ENCODE measurements around the gene ZSCAN18.

ZSCAN18 gene

DNA sequence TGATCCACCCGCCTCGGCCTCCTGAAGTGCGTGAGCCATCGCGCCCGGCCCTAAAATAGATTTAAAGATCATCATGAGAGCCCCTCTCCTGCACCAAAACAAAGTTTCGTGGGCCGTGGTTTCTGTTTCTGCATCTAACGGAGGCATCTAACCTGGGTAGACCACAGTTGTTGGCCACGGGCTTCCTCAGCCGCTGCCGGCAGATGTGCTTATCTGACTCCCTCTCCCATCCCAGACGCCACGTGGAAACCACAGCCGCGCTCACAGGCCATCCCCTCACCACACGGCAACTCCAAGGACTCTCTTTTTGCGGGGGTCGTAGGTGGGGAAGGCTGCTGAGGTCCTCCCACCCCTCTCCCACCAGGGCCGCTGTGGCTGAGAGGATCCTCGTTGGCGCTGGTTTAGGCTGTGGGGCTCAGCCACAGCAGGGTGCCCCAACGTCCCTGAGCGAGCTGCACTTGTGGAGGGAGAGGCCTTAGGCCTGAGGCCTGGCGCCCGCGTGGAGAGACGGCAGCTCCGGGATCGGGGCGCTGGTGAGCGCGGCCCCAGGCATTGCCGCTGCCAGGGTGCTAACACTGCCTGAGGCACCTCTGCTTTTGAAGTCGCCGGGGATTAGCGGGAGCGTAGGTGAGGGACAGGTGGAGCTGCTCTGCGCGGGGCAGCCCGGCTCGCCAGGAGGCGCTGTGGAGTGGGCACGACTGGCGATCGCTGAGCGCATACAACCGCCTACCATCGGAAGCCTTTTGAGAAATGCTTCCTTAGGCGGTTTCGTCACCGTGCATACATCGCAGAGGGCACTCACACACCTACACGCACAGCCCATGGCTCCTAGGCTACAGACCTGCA, 55.3 kb downstream of the ZSCAN18 start:
- Histone ChIP-seq H3K9me2 (ENCODE audit: low read depth, low read length) (no peaks in the 10 kb centered on the region), H3K9ac (ENCODE audit: low read length) (no peak overlapping the region), H2AFZ (ENCODE audit: low read length) (no peak overlapping the region), H3K36me3 (ENCODE audit: insufficient read depth, low read length) (no peaks in the 10 kb centered on the region), H3K4me2 (ENCODE audit: low read length) (no peak overlapping the region), H3K4me3 (ENCODE audit: low read depth, low read length, poor library complexity, severe bottlenecking) (no peak overlapping the region), H3K27me3 (ENCODE audit: insufficient read depth, low read length) (no peaks in the 10 kb centered on the region), H4K20me1 (ENCODE audit: insufficient read depth, low read length) (no peaks in the 10 kb centered on the region), H3K79me2 (ENCODE audit: insufficient read depth, low read length) (no peaks in the 10 kb centered on the region), H3K9me3 (ENCODE audit: low read length) (no peaks in the 10 kb centered on the region), H3K27ac (ENCODE audit: low read depth, low read length, poor library complexity, severe bottlenecking) (no peak overlapping the region), H3K4me1 (ENCODE audit: insufficient read depth, low read length, severe bottlenecking) (no peaks in the 10 kb centered on the region), H3F3A (ENCODE audit: insufficient read depth, low read length) (no peaks in the 10 kb centered on the region)
- TF ChIP-seq, protein P1, sequence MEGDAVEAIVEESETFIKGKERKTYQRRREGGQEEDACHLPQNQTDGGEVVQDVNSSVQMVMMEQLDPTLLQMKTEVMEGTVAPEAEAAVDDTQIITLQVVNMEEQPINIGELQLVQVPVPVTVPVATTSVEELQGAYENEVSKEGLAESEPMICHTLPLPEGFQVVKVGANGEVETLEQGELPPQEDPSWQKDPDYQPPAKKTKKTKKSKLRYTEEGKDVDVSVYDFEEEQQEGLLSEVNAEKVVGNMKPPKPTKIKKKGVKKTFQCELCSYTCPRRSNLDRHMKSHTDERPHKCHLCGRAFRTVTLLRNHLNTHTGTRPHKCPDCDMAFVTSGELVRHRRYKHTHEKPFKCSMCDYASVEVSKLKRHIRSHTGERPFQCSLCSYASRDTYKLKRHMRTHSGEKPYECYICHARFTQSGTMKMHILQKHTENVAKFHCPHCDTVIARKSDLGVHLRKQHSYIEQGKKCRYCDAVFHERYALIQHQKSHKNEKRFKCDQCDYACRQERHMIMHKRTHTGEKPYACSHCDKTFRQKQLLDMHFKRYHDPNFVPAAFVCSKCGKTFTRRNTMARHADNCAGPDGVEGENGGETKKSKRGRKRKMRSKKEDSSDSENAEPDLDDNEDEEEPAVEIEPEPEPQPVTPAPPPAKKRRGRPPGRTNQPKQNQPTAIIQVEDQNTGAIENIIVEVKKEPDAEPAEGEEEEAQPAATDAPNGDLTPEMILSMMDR (IDR thresholded peaks at IDR 0.05; ENCODE audit: low read length): no peak
- no peak for TF ChIP-seq EZH2 (IDR thresholded peaks at IDR 0.05; ENCODE audit: borderline replicate concordance, low read length)

GRCh38 chr19:58040751-58041525, 57.1 kb downstream of the ZSCAN18 start:
- Histone ChIP-seq H3F3A (ENCODE audit: insufficient read depth, low read length) (no peaks in the 10 kb centered on the region), H3K9me2 (ENCODE audit: low read depth, low read length) (no peaks in the 10 kb centered on the region), H3K27me3 (ENCODE audit: insufficient read depth, low read length) (no peaks in the 10 kb centered on the region), H3K9ac (ENCODE audit: low read length) (no peak overlapping the region), H4K20me1 (ENCODE audit: insufficient read depth, low read length) (no peaks in the 10 kb centered on the region), H3K79me2 (ENCODE audit: insufficient read depth, low read length) (no peaks in the 10 kb centered on the region), H2AFZ (ENCODE audit: low read length) (no peak overlapping the region), H3K9me3 (ENCODE audit: low read length) (no peaks in the 10 kb centered on the region), H3K4me2 (ENCODE audit: low read length) (no peak overlapping the region), H3K27ac (ENCODE audit: low read depth, low read length, poor library complexity, severe bottlenecking) (no peak overlapping the region), H3K36me3 (ENCODE audit: insufficient read depth, low read length) (no peaks in the 10 kb centered on the region), H3K4me3 (ENCODE audit: low read depth, low read length, poor library complexity, severe bottlenecking) (no peak overlapping the region), H3K4me1 (ENCODE audit: insufficient read depth, low read length, severe bottlenecking) (no peaks in the 10 kb centered on the region)
- TF ChIP-seq EZH2 (IDR thresholded peaks at IDR 0.05; ENCODE audit: borderline replicate concordance, low read length): no peak
- TF ChIP-seq, protein P1 (IDR thresholded peaks at IDR 0.05; ENCODE audit: low read length): no peak

- Histone ChIP-seq H4K20me1 (ENCODE audit: insufficient read depth, low read length) (no peaks in the 10 kb centered on the region), H3K4me2 (ENCODE audit: low read length) (no peak overlapping the region), H3K9me2 (ENCODE audit: low read depth, low read length) (no peaks in the 10 kb centered on the region), H2AFZ (ENCODE audit: low read length) (no peak overlapping the region), H3K27me3 (ENCODE audit: insufficient read depth, low read length) (no peaks in the 10 kb centered on the region), H3K9me3 (ENCODE audit: low read length) (no peaks in the 10 kb centered on the region), H3K36me3 (ENCODE audit: insufficient read depth, low read length) (no peaks in the 10 kb centered on the region), H3K27ac (ENCODE audit: low read depth, low read length, poor library complexity, severe bottlenecking) (no peak overlapping the region), H3K4me3 (ENCODE audit: low read depth, low read length, poor library complexity, severe bottlenecking) (no peak overlapping the region), H3K4me1 (ENCODE audit: insufficient read depth, low read length, severe bottlenecking) (no peaks in the 10 kb centered on the region), H3F3A (ENCODE audit: insufficient read depth, low read length) (no peaks in the 10 kb centered on the region), H3K9ac (ENCODE audit: low read length) (no peak overlapping the region), H3K79me2 (ENCODE audit: insufficient read depth, low read length) (no peaks in the 10 kb centered on the region)
- TF ChIP-seq, protein P1 (IDR thresholded peaks at IDR 0.05; ENCODE audit: low read length): no peak
- no peak for TF ChIP-seq EZH2 (IDR thresholded peaks at IDR 0.05; ENCODE audit: borderline replicate concordance, low read length)
Observed at GRCh38 chr19:58038688-58039204, 59.3 kb downstream of the ZSCAN18 start.

Measured in OCI-LY1 (cell line).